NCI-H2227 (cell line): Measurements from ENCODE around the gene ANKRD7.
"Not testable (repeated sequence)": the region's sequence is repeated elsewhere in the genome, so short reads cannot be mapped to it uniquely, and the experiment has no call there.

Experiments
- DNase-seq: peaks from one replicate; lab custom pipeline; 2025; ENCODE audit not compliant: unreplicated experiment; lab: John Stamatoyannopoulos, UW

ANKRD7 gene

GRCh38 chr7:118232837-118233236 is 8.3 kb downstream of the ANKRD7 start:
- DNase-seq = no peak

GRCh38 chr7:118233799-118234198 is 9.3 kb downstream of the ANKRD7 start:
- no peak for DNase-seq

GRCh38 chr7:118239014-118239413 is 14.5 kb downstream of the ANKRD7 start:
- DNase-seq = no peak

- DNase-seq = not testable (repeated sequence)
Observed at GRCh38 chr7:118240320-118240719, 15.8 kb downstream of the ANKRD7 start.

GRCh38 chr7:118243695-118244094 is 19.2 kb downstream of the ANKRD7 start:
- DNase-seq = no peak

- DNase-seq = no peak
Observed at GRCh38 chr7:118245267-118246040, 20.9 kb downstream of the ANKRD7 start.

GRCh38 chr7:118250860-118251494 is 26.5 kb downstream of the ANKRD7 start:
- DNase-seq = no peak

- DNase-seq = no peak
Observed at GRCh38 chr7:118252087-118252486, 27.6 kb downstream of the ANKRD7 start.

- no peak for DNase-seq
Observed at GRCh38 chr7:118259115-118259514, 34.6 kb downstream of the ANKRD7 start.

- no peak for DNase-seq
Observed at GRCh38 chr7:118264836-118265235, 40.3 kb downstream of the ANKRD7 start.

- DNase-seq = no peak
Observed at GRCh38 chr7:118280319-118281012, 56.0 kb downstream of the ANKRD7 start.

- DNase-seq = no peak
Observed at GRCh38 chr7:118281196-118281595, 56.7 kb downstream of the ANKRD7 start.

- DNase-seq = no peak
Observed at GRCh38 chr7:118285358-118285757, 60.9 kb downstream of the ANKRD7 start.

- no peak for DNase-seq
Observed at GRCh38 chr7:118286131-118286530, 61.6 kb downstream of the ANKRD7 start.

GRCh38 chr7:118288098-118288497 is 63.6 kb downstream of the ANKRD7 start:
- DNase-seq = no peak

- no peak for DNase-seq
Observed at GRCh38 chr7:118289476-118289875, 65.0 kb downstream of the ANKRD7 start.
